GM18517 (cell line): Measurements from ENCODE around the gene TPM1.
"Not testable (repeated sequence)": the region's sequence is repeated elsewhere in the genome, so short reads cannot be mapped to it uniquely, and the experiment has no call there.

Source experiments
- ATAC-seq: cut with Tn5 transposase; IDR thresholded peaks from one replicate; pipeline ENCODE4 v1.9.1; 2021; ENCODE audit warnings: mild to moderate bottlenecking, moderate library complexity; ENCODE audit not compliant: unreplicated experiment

Gene TPM1

GRCh38 chr15:63041974-63042876 lies at the start of gene TPM1:
TSS of gene TPM1 (plus strand) at chr15:63042747. CDS start at chr15:63042830, 83 bp downstream.
- ATAC-seq, result no peak

DNA sequence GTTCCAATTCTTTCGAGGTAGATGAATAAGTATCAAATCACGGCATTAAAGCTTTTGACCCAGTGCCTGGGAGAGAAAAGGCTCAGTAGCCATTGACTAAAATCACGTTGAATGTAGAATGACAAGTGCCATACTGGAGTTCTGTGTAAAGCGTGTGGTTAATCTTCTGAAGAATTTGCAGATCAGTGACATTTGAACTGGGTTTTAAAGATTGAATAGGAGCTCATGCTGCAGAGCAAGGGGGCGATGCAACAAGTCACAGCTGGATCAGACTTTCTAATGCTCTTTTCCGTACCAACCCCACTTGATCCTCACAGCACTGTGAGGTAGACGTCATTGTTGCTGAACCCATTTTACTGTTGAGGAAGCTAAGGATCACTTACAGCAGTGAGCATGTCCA lies 49.5 kb upstream of the TPM1 start:
- ATAC-seq, result no peak

GRCh38 chr15:62993632-62994031 lies 48.9 kb upstream of the TPM1 start:
- ATAC-seq, result not testable (repeated sequence)

DNA sequence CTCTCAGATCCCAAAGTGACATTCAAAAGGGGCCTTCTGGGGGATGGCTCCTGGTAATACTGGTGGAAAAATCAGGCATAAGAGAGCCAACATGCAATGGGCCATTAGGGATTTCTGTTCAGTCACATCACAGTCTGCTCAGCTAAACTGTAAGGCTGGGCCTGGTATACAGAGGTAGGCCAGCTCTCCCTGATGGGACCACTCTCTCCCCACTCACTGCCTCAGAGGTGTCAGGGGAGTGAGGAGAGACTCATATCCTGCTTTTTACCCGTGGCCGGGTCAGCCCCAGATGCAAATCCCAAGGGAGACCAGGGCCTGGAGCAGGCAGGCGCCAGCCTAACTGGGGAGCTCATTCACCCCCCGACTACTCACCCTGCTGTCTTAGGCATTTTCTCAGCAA lies 48.1 kb upstream of the TPM1 start:
- ATAC-seq, result no peak

DNA sequence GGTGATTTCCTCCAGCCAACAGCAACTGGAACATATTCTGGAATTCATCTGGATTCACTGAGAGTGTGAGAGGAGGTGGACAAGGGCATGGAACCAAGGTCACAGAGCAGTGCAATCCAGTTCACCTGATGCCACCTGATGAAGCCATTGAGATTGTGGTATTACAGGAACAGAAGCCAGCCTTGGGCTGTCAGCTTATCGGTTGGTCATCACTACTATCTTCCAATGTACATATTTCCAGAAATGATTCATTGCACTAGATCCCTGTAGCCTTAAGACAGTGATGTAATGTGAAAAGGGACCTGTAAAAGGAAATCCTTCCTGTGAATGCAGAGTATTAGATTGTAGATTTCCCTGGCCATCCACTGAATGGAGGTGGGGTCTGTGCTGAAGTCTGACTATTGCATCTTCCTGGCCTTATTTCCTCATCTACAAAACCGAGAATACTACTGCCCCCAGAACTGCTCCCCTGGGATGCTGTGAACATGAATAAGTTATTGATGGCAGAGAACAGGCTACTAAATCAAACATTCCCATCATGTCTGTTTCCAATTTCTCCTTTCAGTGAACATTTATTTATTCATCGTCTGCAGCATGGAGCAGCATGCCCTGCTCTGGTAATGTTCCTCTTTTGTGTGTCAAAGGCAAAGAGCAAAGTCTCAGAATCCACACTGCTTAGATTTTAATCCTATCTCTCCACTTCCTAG lies 47.4 kb upstream of the TPM1 start:
- no peak for ATAC-seq

- ATAC-seq, result no peak
These were observed 45.1 kb upstream of the TPM1 start for GRCh38 chr15:62997441-62997840.

DNA sequence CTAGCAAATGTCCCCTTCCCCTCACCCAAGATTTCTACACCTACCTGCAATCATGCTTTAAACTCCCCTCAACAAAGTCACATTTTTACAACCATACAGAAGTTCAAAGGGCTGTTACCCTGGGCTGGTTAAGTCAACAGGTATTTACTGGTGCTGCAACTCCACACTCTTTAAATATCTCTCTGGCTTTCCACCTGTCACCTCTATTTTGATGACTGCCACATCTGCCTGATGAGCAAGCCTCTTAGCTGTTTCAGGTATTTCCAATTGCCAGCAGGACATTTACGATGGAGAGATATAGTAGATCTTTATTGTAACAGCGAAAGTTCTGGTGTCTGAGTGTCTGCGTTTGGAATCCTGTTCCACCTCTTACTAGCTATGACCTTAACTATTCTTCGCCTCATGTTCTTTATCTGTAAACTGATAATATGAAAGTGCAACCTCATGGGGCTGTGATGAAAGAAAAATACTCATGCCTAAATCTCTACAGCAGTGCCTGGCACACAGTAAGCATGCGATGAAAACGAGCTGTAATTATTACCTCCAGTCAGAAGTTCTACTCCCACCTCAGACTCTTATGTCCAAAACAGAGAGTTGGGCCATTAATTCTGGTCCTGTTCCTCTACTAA lies 44.2 kb upstream of the TPM1 start:
- no peak for ATAC-seq

GRCh38 chr15:62999178-62999577 lies 43.4 kb upstream of the TPM1 start:
- no peak for ATAC-seq

GRCh38 chr15:62999923-63000561 lies 42.5 kb upstream of the TPM1 start:
- no peak for ATAC-seq

DNA sequence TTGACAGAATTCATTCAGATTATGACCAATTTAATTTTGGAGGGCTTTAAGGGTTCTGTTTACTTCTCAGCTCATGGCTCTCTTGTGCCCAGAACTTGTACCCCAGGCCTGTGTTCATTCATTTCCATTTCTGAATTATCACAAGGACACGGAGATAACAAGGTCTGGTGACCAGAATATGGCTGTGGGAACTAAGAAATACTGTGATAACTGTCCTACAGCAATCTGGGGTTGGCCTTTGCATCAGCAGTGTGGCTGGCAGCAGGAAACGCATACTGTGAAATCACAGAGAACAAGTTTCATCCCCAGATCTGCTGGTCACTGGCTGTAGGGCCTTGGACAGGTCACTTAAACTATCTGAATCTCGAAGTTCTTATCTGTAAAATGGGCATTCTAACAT lies 41.8 kb upstream of the TPM1 start:
- no peak for ATAC-seq

- no peak for ATAC-seq
These were observed 38.3 kb upstream of the TPM1 start for GRCh38 chr15:63004211-63004610.

GRCh38 chr15:63006032-63006878 lies 36.3 kb upstream of the TPM1 start:
- ATAC-seq, result no peak

DNA sequence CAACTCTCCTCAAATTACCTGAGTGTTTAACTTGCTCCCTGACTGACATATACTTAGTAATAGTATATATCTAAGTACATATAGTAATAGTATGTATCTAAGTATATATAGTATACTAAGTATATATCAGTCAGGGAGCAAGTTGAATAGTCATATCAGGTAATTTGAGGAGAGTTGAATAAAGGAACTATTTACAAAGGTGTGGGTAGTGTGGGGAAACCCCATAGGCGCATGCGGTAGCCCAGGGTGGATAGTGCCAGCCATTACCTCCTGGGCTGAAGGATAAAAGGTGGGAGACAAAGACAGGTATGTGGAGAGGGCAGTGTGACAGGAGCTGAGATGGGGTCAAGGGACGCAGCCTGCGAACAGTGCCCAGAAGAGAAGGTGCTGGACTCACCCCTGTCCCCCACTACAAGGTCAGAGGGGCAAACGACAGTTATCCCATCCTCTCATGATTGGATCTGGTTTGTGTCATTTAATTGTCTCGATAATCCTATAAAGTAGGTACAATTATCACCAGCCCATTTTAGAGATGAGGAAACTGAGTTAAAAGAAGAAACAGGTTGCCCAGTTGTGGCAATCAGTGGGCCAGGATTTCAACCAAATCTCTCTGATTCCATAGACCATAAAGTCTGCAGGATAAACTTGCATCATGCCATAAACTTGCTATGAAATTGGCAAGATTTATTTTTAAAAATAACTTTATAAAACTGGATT lies 34.1 kb upstream of the TPM1 start:
- ATAC-seq, result no peak

DNA sequence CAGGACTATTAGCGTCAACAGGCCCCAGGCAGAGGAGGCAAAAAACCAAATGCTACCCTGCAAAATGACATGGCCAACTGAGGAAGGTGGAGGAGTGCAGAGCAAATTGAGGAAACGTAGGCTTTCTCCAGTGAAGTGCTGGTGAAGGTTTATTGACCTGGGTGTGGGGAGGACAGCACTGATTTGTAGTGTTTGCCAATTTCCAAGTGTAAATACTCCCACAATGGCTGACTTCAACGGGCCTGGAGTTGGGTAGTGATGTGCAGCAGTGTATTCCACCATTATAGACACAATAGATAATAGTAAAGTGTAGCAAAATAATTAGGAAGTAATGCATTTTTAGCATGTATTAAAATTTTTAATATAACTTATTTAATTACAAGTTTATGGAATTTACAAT lies 32.2 kb upstream of the TPM1 start:
- no peak for ATAC-seq

- no peak for ATAC-seq
These were observed 31.4 kb upstream of the TPM1 start for GRCh38 chr15:63010920-63011693.

- no peak for ATAC-seq
These were observed 30.1 kb upstream of the TPM1 start for GRCh38 chr15:63012444-63012843.

- ATAC-seq, result no peak
These were observed 29.3 kb upstream of the TPM1 start for GRCh38 chr15:63013052-63013808.

GRCh38 chr15:63014578-63014977 lies 28.0 kb upstream of the TPM1 start:
- ATAC-seq, result no peak
